ENCODE measurements around the gene RUVBL1. TPM values are rescaled to one million over a fixed set of nuclear protein-coding genes. Genes with fewer than 3 reads are reported as not detected.

Gene RUVBL1
- total RNA-seq, 2 donors from 2014 or later: 7.5 to 22.1 TPM

DNA sequence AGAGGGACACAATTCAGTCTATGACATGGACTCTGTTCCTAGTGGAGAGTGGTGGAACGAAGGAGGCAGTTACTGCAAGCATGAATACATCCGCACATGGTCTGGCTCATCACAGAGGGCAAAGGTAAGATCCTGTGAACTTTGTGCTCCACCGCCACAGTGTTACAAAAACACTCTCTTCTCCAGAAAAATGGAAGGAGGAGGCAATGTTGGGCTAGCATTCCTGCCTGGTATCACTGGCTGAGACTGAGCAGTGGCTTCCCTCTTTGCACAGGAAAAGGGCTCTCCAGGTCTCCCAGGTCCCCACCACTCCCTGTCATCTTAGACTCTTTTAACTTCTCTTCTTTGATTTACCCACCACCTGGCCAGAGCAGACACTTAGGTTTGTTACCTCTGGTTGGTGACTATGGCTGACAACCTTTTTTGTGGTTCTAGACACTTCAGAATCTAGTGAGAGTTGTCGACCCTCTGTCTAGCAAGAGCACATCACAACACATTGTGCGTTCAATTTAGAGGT is 28.2 kb upstream of the RUVBL1 start:
- H3K27me3 ChIP-seq: no peaks in the 10 kb centered on the region
- H3K27ac ChIP-seq: no peak overlapping the region
- H3K4me3 ChIP-seq: no peak overlapping the region
- no peaks in the 10 kb centered on the region for H3K9me3 ChIP-seq
- ATAC-seq: no peak
- no peak for TF ChIP-seq POLR2A (IDR thresholded peaks at IDR 0.05)
- TF ChIP-seq, protein P1, sequence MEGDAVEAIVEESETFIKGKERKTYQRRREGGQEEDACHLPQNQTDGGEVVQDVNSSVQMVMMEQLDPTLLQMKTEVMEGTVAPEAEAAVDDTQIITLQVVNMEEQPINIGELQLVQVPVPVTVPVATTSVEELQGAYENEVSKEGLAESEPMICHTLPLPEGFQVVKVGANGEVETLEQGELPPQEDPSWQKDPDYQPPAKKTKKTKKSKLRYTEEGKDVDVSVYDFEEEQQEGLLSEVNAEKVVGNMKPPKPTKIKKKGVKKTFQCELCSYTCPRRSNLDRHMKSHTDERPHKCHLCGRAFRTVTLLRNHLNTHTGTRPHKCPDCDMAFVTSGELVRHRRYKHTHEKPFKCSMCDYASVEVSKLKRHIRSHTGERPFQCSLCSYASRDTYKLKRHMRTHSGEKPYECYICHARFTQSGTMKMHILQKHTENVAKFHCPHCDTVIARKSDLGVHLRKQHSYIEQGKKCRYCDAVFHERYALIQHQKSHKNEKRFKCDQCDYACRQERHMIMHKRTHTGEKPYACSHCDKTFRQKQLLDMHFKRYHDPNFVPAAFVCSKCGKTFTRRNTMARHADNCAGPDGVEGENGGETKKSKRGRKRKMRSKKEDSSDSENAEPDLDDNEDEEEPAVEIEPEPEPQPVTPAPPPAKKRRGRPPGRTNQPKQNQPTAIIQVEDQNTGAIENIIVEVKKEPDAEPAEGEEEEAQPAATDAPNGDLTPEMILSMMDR (IDR thresholded peaks at IDR 0.05): no peak
- H3K36me3 ChIP-seq (replicated peaks in 1 of 2; ENCODE audit: insufficient read depth in 1 of 2, low read depth in 2 of 2): no peaks in the 10 kb centered on the region
- intact Hi-C loops (cut with DNase I): no loop called here
- H3K4me1 ChIP-seq: peaks cover 13% of the 10 kb centered on the region
- 79 to 97% methylated on average over 5 of the region's 5 CpGs for WGBS, 2 donors
- DNase-seq: no peak

DNA sequence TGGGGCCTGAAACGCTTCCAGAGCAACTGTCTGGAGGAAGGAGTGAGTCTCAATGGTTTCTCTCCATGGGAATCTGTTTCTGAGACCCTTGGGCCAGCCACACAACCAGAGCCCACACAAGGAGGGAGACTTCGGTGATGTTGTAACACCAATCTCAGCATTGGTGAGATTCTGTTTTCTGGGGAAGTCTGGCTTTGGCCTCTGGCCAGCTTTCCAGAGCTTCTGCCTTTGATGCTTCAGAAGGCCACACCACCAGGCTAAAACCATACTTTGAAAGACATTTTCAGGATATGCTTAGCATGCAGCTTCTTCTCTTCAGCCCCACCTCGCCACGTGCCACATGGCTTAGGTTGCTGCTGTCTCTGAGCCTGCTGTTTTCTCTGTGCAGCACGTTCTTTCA is 26.0 kb upstream of the RUVBL1 start:
- no peak for TF ChIP-seq POLR2A (IDR thresholded peaks at IDR 0.05)
- TF ChIP-seq, protein P1 (IDR thresholded peaks at IDR 0.05): no peak
- ATAC-seq (no peak), DNase-seq (peak in 2 of 4 donors; percentile 30 to 40)
- intact Hi-C loops (cut with DNase I): no loop called here
- Histone ChIP-seq H3K27ac (no peak overlapping the region), H3K36me3 (replicated peaks in 1 of 2; ENCODE audit: insufficient read depth in 1 of 2, low read depth in 2 of 2) (no peaks in the 10 kb centered on the region), H3K4me1 (peaks cover 7% of the 10 kb centered on the region), H3K4me3 (no peak overlapping the region), H3K9me3 (no peaks in the 10 kb centered on the region), H3K27me3 (no peaks in the 10 kb centered on the region)
- 75 to 80% methylated on average over 5 of the region's 5 CpGs for WGBS, 2 donors

DNA sequence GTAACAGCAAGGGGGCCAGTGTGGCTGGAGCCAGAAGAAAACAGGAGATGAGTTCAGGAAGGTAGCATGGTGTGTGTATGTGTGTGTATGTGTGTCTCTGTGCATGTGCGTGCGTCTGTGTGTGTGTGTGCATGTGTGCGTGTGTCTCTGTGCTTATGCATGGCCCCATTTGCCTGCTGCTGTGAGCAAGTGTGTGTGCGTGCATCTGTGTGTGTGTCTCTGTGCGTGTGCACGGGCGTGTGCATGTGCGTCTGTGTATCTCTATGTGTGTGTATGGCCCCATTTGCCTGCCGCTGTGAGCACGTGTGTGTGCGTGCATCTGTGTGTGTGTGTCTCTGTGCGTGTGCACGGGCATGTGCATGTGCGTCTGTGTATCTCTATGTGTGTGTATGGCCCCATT is 22.6 kb upstream of the RUVBL1 start:
- H3K27me3 ChIP-seq: no peaks in the 10 kb centered on the region
- no peak overlapping the region for H3K4me3 ChIP-seq
- no peaks in the 10 kb centered on the region for H3K36me3 ChIP-seq (replicated peaks in 1 of 2; ENCODE audit: insufficient read depth in 1 of 2, low read depth in 2 of 2)
- no peak for ATAC-seq
- WGBS, 2 donors: 90 to 94% methylated on average over 14 of the region's 14 CpGs
- TF ChIP-seq, protein P1 (IDR thresholded peaks at IDR 0.05): no peak
- TF ChIP-seq POLR2A (IDR thresholded peaks at IDR 0.05): no peak
- intact Hi-C loops (cut with DNase I): no loop called here
- H3K4me1 ChIP-seq: no peaks in the 10 kb centered on the region
- no peaks in the 10 kb centered on the region for H3K9me3 ChIP-seq
- H3K27ac ChIP-seq: no peak overlapping the region
- DNase-seq: no peak

DNA sequence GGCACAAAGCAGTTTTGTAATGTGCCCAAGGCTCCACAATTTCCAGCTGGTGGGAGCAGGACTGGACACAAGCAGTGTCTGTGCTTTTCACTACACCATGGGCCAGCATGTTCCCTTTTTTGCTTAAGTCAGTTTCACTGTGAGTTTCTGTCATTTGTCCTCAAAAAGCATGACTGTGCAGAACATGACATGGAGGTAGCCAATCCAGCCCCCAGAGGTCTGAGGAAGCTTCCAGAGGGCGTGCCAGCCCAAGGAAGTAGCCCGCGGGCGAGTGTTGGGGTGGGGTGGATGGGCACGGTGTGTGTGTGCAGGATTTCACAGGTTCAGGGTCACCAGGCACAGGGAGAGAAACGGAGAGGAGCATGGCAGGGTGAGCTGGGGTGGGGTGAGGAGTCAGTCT is 21.7 kb upstream of the RUVBL1 start:
- 59 to 70% methylated on average over 6 of the region's 6 CpGs for WGBS, 2 donors
- ATAC-seq (no peak), DNase-seq (peak in 1 of 4 donors; percentile 48)
- no peak for TF ChIP-seq POLR2A (IDR thresholded peaks at IDR 0.05)
- TF ChIP-seq, protein P1 (IDR thresholded peaks at IDR 0.05): no peak
- H3K4me1 ChIP-seq: no peaks in the 10 kb centered on the region
- H3K27me3 ChIP-seq: no peaks in the 10 kb centered on the region
- no peak overlapping the region for H3K4me3 ChIP-seq
- no peaks in the 10 kb centered on the region for H3K36me3 ChIP-seq (replicated peaks in 1 of 2; ENCODE audit: insufficient read depth in 1 of 2, low read depth in 2 of 2)
- H3K9me3 ChIP-seq: no peaks in the 10 kb centered on the region
- intact Hi-C loops (cut with DNase I): no loop called here
- H3K27ac ChIP-seq: no peak overlapping the region

DNA sequence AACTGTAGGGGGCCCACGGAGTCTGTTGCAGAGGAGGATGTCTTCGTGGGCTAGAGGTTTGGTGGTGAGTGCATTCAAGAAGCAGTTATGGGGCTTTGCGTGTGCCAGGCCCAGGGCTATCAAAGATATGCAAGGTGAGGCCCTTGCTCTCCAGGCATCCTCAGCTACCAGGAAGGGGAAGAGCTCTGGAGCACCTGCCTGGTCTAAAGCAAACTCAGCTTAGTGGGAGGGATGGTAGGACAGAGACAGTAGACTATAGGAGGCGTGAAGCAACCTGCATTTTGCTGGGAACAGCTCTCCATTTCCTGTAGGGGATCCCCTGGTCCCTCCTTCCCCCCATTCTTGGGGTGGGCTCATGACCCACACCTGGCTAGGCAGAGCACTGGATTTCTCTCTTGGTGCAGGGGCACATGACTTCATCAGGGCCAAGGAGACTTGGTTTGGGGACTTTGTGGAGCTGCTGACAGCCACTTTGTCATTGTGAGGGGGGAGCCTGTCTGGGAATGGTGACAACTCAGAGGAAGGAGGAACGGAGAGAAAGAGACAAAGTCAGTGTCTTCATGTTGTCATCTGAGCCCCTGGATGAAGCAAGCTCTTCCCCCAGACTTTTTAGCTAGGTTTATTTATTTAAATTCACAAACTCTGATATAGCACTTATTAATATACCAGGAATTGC is 21.0 kb upstream of the RUVBL1 start:
- ATAC-seq (no peak), DNase-seq (no peak)
- WGBS, 2 donors: 65 to 66% methylated on average over 5 of the region's 5 CpGs
- Histone ChIP-seq H3K9me3 (no peaks in the 10 kb centered on the region), H3K36me3 (replicated peaks in 1 of 2; ENCODE audit: insufficient read depth in 1 of 2, low read depth in 2 of 2) (no peaks in the 10 kb centered on the region), H3K27ac (no peak overlapping the region), H3K4me3 (no peak overlapping the region), H3K27me3 (no peaks in the 10 kb centered on the region), H3K4me1 (no peaks in the 10 kb centered on the region)
- intact Hi-C loops (cut with DNase I): no loop called here
- TF ChIP-seq, protein P1 (IDR thresholded peaks at IDR 0.05): no peak
